Muscle of arm (tissue), 12 donors: Measurements from ENCODE around the gene SPEG. TPM values are rescaled to one million over a fixed set of nuclear protein-coding genes. Genes with fewer than 3 reads are reported as not detected.

Experiments
- DNase-seq: peaks from one replicate; pipeline ENCODE4 v3.0.0-alpha.2; 2013
- polyA plus RNA-seq, 12 donors: library from polyadenylated mRNA; unstranded; fragments of 120-200 nt; gene quantifications; one replicate each; pipeline ENCODE4 v1.2.1, GENCODE V29; 2013; ENCODE audit not compliant: insufficient read length in 12 of 12

Gene SPEG
- polyA plus RNA-seq, 12 donors: 61.4 to 251 (median 156) TPM

- DNase-seq: peak; percentile 67
Measured at GRCh38 chr2:219475697-219476651, 41.3 kb downstream of the SPEG start.

DNA sequence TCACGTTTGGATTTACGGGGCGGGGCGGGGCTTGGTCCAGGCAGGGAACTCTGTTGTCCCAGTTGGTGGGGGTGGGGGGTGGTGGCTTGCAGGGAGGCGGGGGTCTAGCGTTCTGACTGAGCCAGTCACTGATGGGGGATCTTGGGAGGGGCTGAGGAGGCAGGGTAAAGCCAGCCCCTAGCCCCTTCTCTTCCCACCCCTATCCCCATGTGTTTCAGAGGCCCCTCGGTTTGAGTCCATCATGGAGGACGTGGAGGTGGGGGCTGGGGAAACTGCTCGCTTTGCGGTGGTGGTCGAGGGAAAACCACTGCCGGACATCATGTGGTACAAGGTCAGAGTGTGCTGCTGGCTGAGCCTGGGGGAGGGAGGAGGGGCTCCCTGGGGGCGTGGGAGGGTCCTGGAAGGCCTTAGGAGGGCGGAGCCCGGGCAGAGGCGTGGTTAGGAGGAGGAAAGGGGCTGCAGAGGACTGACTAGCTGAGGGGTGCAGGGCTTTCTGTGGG lies 42.1 kb downstream of the SPEG start:
- no peak for DNase-seq

DNA sequence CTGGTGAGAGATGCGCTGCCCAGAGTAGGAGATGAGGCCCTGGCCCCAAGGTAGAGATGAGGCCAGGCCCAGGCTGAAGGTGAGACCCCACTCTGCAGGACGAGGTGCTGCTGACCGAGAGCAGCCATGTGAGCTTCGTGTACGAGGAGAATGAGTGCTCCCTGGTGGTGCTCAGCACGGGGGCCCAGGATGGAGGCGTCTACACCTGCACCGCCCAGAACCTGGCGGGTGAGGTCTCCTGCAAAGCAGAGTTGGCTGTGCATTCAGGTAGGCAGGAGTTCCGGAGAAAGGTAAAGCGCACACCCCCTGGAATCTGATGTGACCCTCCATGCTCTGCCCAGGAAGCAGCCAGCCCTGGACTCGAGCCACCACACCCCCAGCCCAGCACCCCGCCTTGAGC lies 42.5 kb downstream of the SPEG start:
- DNase-seq: no peak

- DNase-seq: no peak
Measured at GRCh38 chr2:219477815-219478214, 43.2 kb downstream of the SPEG start.

DNA sequence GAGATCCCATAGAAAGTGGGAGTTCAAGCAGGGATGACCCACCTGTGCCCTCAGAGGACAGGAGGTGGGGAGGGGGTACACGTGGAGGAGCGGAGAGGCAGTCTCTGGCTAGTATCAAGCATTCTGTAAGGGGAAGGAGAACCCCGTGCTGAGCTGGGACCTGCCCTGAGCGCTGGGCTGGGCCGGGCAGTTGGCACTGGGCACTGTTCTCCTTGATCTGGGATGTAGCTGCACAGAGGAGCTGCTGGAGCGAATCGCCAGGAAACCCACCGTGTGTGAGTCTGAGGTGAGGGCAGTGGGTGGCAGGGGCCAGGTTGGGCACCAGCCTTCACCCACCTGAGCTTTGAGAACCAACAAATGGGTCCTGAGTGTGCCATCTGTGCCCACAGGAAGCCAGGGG lies 44.3 kb downstream of the SPEG start:
- DNase-seq: no peak

DNA sequence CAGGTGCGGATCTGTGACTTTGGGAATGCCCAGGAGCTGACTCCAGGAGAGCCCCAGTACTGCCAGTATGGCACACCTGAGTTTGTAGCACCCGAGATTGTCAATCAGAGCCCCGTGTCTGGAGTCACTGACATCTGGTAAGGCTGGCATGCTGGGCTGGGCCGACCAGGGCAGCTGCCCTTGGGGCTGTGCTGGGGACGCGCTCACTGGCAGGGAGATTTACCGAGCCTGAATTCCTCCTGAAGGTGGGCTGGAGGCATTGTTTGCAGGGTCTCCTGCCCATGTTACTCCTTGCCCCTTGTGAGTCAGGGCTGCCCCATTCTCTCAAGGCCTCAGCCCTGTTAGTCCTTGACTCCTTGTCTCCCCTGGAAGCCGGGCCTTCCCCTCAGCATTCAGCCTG lies 45.4 kb downstream of the SPEG start:
- DNase-seq: no peak

- DNase-seq: no peak
Measured at GRCh38 chr2:219482674-219483405, 48.2 kb downstream of the SPEG start.

- no peak for DNase-seq
Measured at GRCh38 chr2:219483451-219484342, 49.1 kb downstream of the SPEG start.

DNA sequence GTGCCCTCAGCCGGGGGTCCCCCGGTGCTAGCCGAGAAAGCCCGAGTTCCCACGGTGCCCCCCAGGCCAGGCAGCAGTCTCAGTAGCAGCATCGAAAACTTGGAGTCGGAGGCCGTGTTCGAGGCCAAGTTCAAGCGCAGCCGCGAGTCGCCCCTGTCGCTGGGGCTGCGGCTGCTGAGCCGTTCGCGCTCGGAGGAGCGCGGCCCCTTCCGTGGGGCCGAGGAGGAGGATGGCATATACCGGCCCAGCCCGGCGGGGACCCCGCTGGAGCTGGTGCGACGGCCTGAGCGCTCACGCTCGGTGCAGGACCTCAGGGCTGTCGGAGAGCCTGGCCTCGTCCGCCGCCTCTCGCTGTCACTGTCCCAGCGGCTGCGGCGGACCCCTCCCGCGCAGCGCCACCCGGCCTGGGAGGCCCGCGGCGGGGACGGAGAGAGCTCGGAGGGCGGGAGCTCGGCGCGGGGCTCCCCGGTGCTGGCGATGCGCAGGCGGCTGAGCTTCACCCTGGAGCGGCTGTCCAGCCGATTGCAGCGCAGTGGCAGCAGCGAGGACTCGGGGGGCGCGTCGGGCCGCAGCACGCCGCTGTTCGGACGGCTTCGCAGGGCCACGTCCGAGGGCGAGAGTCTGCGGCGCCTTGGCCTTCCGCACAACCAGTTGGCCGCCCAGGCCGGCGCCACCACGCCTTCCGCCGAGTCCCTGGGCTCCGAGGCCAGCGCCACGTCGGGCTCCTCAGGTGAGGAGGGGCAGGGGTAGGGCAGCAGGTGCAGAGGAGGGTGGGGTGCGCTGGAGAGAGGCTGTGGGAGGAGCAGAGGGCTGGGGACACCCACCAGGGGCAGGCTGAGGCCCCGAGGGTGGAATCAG lies 49.9 kb downstream of the SPEG start:
- DNase-seq: no peak

GRCh38 chr2:219485201-219485580 lies 50.5 kb downstream of the SPEG start:
- DNase-seq: no peak

DNA sequence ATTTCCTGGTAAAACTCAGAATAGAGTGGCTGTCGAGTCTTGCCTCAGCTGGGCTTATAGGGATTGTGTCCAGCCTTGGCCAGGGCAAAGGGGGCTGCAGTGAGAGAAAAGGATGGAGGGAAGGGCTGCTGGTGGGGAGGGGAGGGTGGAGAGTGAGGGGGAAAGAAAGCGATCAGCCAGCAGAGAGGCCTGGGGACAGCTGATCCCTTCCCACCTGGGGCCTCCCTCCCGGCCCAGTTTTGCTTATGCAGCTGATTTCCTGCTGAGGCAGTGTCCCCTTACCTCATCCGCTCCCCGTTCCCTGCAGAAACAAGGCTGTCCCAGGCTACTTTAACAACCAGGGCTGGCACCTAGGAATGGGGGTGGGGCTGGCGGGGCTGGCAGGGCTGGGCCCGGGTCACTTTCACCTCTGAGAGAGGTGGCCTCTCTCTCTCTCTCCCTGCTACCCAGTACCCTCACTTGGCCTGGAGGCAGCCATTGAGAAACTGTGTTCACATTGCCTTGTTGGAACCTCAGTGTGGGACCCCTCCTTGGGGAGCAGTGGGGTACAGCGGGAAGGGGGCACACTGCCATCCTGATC lies 51.8 kb downstream of the SPEG start:
- DNase-seq: no peak

- DNase-seq: no peak
Measured at GRCh38 chr2:219488149-219488843, 53.7 kb downstream of the SPEG start.

GRCh38 chr2:219488844-219489194 lies 54.2 kb downstream of the SPEG start:
- DNase-seq: no peak

DNA sequence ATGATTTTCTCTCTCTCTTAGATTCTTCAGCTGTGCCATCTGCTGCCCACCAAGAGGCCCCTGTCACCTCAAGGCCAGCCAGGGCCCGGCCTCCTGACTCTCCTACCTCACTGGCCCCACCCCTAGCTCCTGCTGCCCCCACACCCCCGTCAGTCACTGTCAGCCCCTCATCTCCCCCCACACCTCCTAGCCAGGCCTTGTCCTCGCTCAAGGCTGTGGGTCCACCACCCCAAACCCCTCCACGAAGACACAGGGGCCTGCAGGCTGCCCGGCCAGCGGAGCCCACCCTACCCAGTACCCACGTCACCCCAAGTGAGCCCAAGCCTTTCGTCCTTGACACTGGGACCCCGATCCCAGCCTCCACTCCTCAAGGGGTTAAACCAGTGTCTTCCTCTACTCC lies 54.7 kb downstream of the SPEG start:
- DNase-seq: no peak

DNA sequence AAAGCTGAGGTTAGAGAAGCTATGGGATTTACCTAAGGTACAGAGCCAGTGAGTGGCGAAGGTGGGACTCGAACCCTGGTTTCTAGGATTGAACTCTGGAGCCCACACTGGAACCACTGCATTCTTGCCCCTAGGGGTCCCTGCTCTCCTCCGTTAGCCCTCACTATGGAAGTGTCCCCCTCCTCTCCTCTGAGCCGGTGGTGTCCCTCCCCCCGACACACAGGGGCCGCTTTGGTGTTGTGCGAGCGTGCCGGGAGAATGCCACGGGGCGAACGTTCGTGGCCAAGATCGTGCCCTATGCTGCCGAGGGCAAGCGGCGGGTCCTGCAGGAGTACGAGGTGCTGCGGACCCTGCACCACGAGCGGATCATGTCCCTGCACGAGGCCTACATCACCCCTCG lies 55.5 kb downstream of the SPEG start:
- no peak for DNase-seq

DNA sequence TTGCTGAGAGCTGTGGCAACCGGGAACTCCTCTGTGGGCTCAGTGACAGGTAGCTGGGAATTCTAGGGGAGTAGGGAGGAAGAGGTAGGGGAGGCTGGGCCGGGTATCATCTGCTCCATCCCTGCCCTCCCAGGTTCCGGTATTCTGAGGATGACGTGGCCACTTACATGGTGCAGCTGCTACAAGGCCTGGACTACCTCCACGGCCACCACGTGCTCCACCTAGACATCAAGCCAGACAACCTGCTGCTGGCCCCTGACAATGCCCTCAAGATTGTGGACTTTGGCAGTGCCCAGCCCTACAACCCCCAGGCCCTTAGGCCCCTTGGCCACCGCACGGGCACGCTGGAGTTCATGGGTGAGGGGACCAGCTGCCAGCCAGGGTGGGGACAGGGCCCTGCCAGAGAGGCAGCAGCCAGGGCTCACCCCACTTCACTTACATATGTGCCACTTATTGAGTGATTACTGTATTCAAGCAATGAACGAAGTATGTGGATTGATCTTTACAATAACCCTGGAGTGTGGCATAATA lies 56.0 kb downstream of the SPEG start:
- no peak for DNase-seq

DNA sequence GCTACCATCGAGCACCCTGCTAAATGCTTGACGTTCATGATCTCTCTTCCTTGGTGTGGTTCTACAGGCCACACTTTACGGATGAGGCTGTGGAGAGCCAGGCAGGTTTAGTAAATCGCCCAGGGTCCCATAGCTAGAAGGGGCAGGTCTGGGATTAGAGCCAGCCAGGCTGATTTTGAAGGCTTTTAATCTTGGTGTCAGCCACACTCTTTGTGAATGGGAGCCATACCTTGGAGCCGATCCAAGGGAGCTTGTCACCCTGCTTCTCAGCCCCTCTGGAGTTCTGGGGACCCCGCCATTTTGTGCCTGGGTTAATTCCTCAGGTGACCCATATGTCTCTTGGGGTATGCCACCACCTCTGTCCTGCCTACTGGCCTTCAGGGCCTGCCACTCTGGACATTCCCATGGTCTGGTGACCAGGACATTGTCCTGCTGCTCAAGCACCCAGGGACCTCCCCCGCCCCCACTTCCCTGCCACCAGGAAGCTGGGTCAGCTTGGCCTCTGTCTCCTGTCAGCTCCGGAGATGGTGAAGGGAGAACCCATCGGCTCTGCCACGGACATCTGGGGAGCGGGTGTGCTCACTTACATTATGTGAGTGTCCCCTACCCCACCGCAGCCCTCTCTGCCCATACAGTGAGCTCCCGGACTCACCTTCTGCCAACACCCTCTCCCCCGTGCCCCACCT lies 56.8 kb downstream of the SPEG start:
- DNase-seq: no peak

DNA sequence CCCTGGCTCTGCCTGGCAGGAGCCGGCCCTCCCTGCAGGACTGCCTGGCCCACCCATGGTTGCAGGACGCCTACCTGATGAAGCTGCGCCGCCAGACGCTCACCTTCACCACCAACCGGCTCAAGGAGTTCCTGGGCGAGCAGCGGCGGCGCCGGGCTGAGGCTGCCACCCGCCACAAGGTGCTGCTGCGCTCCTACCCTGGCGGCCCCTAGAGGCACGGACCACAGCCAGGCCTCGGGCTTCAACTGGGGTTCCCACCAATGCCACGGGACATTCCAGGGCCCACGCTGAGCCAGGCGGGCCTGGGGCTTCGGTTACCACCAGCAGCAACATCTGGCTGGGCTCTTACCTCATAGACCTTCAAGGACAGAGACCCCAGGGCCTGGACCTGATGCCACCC lies 57.9 kb downstream of the SPEG start:
- no peak for DNase-seq

- no peak for DNase-seq
Measured at GRCh38 chr2:219493086-219493485, 58.4 kb downstream of the SPEG start.
